NCI-H345 treated with DMSO at 0.1 percent for 48 hours (cell line): ENCODE measurements around the gene TENM4.

ENCODE experiments used
- DNase-seq: peaks from one replicate; lab custom pipeline; 2025; ENCODE audit not compliant: unreplicated experiment; lab: John Stamatoyannopoulos, UW

TENM4 gene

GRCh38 chr11:78802058-78802761, 638.6 kb downstream of the TENM4 start:
- no peak for DNase-seq

DNA sequence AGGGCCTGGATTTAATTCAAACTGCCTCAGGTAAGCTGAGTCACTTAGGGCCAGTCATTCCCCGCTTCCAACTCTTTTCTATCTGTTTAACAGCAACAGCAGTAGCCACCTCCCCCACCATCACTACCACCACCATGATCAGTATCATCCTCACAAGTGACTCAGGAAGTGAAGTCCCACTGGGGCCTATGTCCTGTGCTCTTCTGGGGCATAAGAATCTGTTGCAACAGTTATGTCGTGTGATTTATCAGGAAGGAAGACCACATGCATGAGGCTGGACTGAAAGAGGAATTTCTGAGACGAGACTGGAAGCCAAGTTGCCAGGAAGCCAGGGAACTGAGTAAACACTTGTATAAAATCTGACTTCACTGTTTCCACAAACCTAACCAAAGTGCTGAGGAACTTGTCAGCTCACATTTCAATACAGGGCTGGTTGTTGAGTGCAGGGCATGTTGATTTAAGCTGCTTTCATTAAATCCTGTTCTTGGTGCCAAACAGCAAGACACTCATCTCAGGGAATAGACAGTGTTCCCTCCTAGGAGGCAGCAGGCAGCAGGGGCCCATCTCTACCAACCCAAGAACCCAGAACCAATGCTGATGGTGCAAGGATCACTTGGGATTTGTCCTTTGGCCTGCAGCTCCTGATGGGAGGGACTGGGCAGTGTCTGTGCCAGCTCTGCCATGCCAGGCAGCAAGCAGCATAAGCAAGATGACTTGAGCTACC, 639.5 kb downstream of the TENM4 start:
- peak; percentile 24 for DNase-seq

DNA sequence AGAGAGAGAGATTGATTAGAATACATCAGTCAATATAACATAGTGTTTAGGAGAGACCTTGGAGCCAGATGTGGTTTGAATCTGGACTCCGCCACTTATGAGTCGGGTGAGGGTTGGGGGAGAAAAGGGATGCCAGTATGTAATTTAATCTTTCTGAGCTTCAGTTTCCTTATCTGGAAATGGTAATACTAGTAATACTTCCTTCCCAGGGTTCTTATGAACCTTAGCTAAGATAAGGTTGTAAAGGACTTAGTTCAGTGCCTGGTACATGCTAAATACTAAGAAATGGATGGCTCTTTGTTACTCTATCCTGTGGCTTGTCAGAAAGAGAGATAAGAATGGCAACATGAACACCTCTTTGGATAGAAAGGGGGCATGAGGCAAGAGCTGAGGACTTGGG, 640.1 kb downstream of the TENM4 start:
- DNase-seq, result no peak

- no peak for DNase-seq
Measured at GRCh38 chr11:78800096-78800690, 640.6 kb downstream of the TENM4 start.

- DNase-seq, result no peak
Measured at GRCh38 chr11:78798663-78799062, 642.2 kb downstream of the TENM4 start.

GRCh38 chr11:78797559-78797958, 643.3 kb downstream of the TENM4 start:
- no peak for DNase-seq

DNA sequence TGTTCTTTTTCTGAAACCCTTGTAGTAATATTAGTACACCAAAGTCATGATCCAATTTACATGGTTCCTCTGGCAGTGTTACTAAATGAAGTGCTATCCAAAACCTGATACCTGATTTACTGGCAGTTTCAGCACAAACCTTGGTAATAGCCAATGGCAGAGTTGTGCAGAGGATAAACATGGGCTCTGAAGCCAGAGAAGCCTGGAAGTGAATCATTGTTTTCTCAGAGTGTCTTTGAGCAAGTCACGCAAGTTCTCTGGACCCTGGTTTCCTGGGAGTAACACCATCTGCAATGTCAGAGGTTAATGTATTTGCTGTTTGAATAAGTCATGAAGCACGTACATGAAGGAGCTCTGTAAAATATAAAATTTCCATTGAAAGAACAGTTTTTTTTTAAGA, 643.9 kb downstream of the TENM4 start:
- no peak for DNase-seq

DNA sequence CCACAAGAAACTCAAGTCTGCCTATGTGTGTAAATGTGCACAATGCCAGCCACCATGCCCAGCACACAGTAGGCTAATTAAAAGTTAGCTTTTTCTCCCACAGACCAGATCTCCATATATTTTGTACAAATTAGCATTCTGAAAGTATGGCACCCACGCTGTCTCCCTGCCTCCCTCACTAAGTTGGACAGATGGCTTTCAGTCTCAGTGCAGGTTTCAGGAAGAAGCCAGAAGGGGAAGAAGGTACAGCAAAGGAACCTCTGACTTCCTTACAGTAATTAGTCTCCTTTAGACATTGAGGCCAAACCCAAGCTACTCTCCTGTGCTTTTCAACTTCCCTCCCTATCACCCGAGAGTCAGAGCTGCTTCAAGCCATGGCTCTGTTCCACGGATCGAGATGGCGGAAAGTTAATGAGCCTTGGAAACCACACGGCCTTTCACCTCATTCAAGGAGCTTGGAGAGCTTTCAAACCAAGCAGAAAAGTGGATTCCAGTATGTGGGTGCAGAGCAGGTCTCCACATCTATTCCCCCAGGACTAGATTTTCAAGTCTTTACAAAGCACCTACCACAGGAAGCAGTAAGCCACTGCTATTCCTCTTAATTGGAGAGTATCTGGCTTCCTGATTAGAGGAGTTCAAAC, 645.1 kb downstream of the TENM4 start:
- no peak for DNase-seq

DNA sequence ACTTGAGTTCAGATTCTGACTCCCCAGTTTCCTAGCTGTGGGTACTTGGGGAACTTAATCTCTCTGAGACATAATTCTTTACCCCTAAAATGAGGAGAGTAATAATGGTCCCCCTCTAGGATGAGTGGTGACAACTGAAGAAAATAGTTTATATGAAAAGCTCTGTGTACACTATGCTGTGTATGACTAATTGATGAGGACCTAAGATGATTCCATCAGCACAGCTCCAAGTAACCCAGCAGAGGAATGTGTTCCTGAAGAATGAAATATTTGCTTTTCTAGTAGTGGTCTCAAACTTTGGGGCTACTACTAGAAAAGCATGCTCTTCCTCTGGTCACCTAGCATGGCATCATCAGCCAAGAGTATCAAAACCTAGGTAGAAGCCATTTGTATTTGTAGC, 648.9 kb downstream of the TENM4 start:
- no peak for DNase-seq

DNA sequence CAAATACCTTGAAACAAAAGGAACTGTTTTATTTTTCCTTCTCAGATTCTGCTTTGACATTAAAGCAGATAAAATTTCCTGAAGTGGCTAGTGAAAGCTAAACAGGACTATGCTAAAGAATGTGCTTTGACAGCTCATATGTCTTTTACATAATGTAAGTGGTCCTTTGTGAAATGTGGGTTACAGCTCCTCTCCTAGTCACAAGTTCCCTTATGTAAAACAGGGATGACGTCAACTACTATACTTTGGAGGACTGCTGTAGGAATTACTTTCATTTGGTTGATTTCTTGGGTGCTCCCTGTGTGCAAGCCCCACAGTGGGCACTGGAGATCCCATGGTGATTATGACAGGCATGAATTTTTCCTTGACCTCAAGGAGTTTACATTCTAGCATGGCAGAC, 649.6 kb downstream of the TENM4 start:
- DNase-seq, result no peak

- no peak for DNase-seq
Measured at GRCh38 chr11:78790784-78791183, 650.0 kb downstream of the TENM4 start.

DNA sequence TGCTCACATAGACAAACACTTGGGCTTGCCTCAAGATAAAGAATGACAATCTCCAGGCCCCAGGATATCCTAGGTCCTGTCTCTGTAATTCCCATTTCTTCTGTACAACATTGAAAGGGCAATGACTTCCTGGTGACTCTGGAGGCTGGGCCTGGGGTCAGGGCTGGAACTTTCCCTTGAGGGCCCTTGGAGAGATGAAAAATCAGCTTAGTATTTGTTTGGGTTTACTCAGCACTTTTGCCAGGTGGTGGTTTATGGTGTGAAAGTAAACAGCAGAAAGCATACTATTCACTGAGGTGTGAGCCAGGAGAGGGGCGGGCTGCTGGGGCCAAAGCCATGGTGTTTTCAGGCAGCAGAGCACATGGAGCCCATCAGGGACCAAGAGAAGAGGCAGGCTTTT, 651.5 kb downstream of the TENM4 start:
- no peak for DNase-seq

DNA sequence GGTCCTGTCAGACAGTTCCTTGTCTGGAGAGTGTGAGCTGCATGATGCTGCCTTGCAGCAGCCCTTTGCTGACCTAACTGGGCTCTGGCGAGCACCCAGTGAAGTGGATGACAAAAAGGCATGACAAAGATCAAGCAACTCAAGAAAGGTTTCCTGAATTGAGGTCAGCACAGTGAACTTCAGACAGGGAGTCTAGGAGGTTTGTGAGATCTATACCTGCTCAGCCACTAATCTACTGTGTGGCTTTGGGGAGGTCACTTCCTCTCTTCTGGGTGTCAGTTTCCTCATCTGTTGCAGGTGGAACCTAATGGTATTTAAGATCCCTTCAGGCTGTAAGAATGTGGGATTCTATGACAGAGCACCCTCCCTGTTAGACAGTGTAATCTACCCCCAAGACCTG, 652.3 kb downstream of the TENM4 start:
- no peak for DNase-seq

DNA sequence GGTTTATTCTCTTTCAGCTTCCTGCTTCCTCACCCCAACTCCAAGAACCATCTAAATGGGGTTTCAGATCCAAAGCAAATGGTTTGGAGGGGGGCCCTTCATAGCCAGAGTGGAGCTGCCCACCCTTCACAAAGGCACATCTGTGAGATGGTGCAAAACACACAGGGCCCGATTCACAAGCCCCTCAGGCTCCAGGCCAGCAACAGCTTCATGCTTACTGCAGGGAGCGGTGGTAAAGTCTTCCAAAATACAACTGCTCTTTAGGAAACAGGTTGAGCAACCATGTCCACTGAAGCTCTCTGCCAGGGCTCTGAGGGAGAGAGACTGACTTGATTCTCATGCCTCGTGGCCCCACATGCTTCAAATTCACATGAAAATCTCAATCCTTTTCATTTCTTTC, 653.1 kb downstream of the TENM4 start:
- no peak for DNase-seq

DNA sequence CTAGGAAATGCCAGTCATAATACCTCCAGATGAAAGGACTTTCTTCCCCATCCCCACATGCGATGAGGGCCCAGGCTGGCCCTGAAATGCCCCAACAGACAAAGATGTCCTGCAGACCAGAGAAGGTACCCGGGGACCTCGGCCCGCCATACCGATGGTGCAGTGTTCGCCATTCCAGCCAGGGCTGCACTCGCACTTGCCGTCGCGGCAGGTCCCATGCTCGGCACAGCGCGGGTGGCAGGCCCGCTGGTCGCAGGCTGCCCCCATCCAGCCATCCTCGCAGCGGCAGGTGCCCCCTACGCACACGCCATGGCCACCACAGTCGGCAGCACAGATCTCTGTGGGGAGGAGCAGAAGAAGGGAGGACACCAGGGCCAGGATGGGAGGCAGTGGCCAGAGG, 654.1 kb downstream of the TENM4 start:
- no peak for DNase-seq

GRCh38 chr11:78786086-78786485, 654.7 kb downstream of the TENM4 start:
- DNase-seq, result no peak

DNA sequence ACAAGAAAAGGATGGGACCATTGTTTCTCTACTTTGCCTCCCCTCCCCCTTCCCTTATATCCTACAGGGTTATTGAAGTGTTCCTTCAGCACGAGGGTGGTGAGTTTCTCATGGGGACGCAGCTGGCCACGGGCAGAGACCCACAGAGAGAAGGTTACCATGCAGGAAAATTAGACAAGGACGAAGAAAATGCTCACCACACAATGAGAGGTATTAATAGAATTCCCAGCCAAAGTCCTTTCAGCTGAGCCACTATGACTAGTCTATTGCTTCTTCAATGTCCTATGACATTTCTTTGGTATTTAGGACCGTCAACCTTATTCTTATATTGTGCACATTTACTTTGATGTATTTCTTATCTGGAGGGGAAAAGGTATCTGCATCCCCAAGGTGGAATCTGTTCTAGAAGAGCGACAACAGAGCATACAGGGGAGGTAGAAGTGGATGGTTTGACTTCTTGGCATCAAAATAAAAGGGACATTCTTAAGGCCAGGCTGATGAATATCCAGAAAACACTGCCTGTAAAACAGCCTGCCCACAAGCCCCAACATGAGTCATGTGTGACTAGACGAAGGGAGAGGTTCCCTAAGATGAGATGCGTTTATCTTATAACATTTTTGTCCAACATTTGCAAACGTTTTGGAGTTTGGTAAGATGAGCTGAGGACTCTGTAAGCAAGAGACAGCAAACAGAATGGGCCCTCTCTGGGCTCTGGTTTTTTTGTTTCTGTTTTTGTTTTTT, 656.3 kb downstream of the TENM4 start:
- no peak for DNase-seq

GRCh38 chr11:78783846-78784245, 657.0 kb downstream of the TENM4 start:
- DNase-seq, result no peak

DNA sequence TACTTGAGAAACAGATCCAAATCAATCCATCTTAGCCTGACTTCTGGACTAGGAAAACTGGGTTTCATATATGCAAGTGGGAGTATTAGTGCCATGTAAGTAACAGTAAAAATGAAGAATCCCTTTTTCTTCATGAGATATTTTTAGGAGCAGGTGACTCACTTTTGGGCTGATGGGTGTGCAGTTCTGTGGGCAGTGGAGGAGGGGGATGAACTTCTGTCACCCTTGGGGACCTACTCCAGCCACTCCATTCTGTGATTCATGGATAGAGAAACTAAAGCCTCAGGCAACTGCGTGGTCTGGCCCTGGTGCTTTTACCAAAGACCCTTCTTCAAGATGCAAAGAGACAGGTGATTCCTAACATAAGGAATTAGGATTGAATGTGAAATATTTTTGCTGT, 657.5 kb downstream of the TENM4 start:
- no peak for DNase-seq

- DNase-seq, result no peak
Measured at GRCh38 chr11:78782725-78783124, 658.1 kb downstream of the TENM4 start.

GRCh38 chr11:78780889-78781288, 659.9 kb downstream of the TENM4 start:
- no peak for DNase-seq
